Activated naive CD4-positive, alpha-beta T cell treated with anti-CD3 and anti-CD28 coated beads, Interleukin-2, amount 50 U/mL, for 24 hours (primary cell): Measurements from ENCODE around the gene ADI1.

Experiments used
- H3K27ac Mint-ChIP-seq: one replicate; pipeline ENCODE4 v1.8.0; 2021; ENCODE audit warnings: mild to moderate bottlenecking, mixed read lengths
- H3K27me3 Mint-ChIP-seq: one replicate; pipeline ENCODE4 v1.8.0; 2021; ENCODE audit warnings: mixed read lengths
- H3K36me3 Mint-ChIP-seq: one replicate; pipeline ENCODE4 v1.8.0; 2021; ENCODE audit warnings: mixed read lengths
- H3K4me1 Mint-ChIP-seq: one replicate; pipeline ENCODE4 v1.8.0; 2021; ENCODE audit warnings: mixed read lengths
- H3K4me3 Mint-ChIP-seq: one replicate; pipeline ENCODE4 v1.8.0; 2021; ENCODE audit warnings: mild to moderate bottlenecking, mixed read lengths
- H3K9me3 Mint-ChIP-seq: one replicate; pipeline ENCODE4 v1.8.0; 2021; ENCODE audit warnings: mixed read lengths

Gene ADI1

DNA sequence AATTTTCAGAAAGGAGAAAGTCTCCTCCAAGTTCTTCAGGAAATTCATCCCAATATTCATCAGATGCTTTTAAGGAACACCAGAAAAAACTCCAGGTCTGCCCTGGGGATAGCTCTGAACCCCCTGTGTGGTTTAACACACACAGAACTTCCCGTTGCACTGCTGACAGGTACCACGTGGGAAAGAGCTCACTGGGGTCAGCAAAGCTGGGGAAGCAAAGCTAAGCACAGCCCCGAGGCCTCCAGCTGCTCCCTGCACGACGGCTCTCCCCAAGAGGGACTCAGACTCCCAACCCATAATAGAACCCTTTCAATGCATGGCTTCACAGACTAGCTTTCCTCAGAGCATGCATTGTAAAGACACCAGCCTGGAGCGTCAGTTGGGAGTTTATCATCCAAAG lies 28.0 kb downstream of the ADI1 start:
- Mint-ChIP-seq H3K27ac (no peak overlapping the region), H3K4me3 (no peak overlapping the region), H3K27me3 (no peaks in the 10 kb centered on the region)

GRCh38 chr2:3490191-3491170 lies 28.9 kb downstream of the ADI1 start:
- peaks cover 3% of the 10 kb centered on the region for H3K4me1 Mint-ChIP-seq
- peak overlapping the region; percentile 36 for H3K27ac Mint-ChIP-seq
- H3K27me3 Mint-ChIP-seq, result no peaks in the 10 kb centered on the region
- H3K9me3 Mint-ChIP-seq, result no peaks in the 10 kb centered on the region
- H3K4me3 Mint-ChIP-seq, result no peak overlapping the region
- H3K36me3 Mint-ChIP-seq, result peaks cover 2% of the 10 kb centered on the region

More for the DNA sequence above, 28.0 kb downstream of the ADI1 start:
- Mint-ChIP-seq H3K4me1 (peaks cover 3% of the 10 kb centered on the region), H3K36me3 (peaks cover 7% of the 10 kb centered on the region), H3K9me3 (no peaks in the 10 kb centered on the region)

DNA sequence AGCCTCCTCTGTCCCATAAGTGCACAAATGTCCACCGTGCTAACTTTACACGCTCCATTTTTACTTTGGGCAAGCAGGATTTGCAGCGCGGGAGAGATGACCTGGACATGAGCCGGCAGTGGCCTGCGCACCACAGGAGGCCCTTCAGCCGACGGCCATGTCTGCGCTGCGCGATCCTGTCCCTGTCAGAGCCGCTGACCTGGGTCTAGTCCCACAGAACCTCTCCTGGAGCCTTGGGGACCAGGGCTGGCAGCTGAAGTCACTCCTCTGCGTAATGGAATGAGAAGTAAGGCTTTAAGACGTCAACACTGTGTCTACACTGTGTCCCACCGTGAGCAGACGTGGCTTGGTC lies 29.6 kb downstream of the ADI1 start:
- no peak overlapping the region for H3K4me3 Mint-ChIP-seq
- H3K4me1 Mint-ChIP-seq, result peaks cover 3% of the 10 kb centered on the region
- H3K27me3 Mint-ChIP-seq, result no peaks in the 10 kb centered on the region
- no peaks in the 10 kb centered on the region for H3K9me3 Mint-ChIP-seq
- no peak overlapping the region for H3K27ac Mint-ChIP-seq
- no peaks in the 10 kb centered on the region for H3K36me3 Mint-ChIP-seq

- no peaks in the 10 kb centered on the region for H3K36me3 Mint-ChIP-seq
- no peaks in the 10 kb centered on the region for H3K27me3 Mint-ChIP-seq
- H3K9me3 Mint-ChIP-seq, result no peaks in the 10 kb centered on the region
- H3K27ac Mint-ChIP-seq, result no peak overlapping the region
- H3K4me3 Mint-ChIP-seq, result no peak overlapping the region
- H3K4me1 Mint-ChIP-seq, result peaks cover 3% of the 10 kb centered on the region
These were observed 30.2 kb downstream of the ADI1 start for GRCh38 chr2:3488855-3489763.

- Mint-ChIP-seq H3K4me3 (no peak overlapping the region), H3K27me3 (no peaks in the 10 kb centered on the region), H3K36me3 (no peaks in the 10 kb centered on the region), H3K27ac (no peak overlapping the region), H3K4me1 (peaks cover 3% of the 10 kb centered on the region), H3K9me3 (no peaks in the 10 kb centered on the region)
These were observed 31.2 kb downstream of the ADI1 start for GRCh38 chr2:3488061-3488531.

DNA sequence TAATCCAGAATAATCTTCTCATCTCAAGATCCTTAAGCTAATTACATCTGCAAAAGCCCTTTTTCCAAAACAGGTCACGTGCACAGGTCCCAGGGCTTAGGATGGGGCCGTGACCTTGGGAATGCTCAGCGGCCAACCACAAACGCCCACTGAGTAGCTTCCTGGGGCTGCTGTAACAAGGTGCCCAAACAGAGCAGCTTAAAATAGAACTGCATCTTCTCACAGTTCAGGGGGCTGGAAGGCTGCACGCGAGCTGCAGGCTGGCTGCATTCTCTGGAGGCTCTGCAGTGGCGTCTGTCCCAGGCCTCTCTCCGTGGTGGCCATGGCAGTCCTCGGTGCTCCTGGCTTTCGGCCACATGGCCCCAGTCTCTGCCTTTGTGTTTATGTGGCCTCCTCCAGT lies 31.9 kb downstream of the ADI1 start:
- Mint-ChIP-seq H3K9me3 (no peaks in the 10 kb centered on the region), H3K36me3 (no peaks in the 10 kb centered on the region), H3K4me3 (no peak overlapping the region), H3K27me3 (no peaks in the 10 kb centered on the region), H3K4me1 (peaks cover 3% of the 10 kb centered on the region), H3K27ac (no peak overlapping the region)

- Mint-ChIP-seq H3K27ac (no peak overlapping the region), H3K27me3 (no peaks in the 10 kb centered on the region), H3K4me1 (peaks cover 3% of the 10 kb centered on the region), H3K36me3 (no peaks in the 10 kb centered on the region), H3K4me3 (no peak overlapping the region), H3K9me3 (no peaks in the 10 kb centered on the region)
These were observed 32.3 kb downstream of the ADI1 start for GRCh38 chr2:3487028-3487425.

GRCh38 chr2:3486047-3487027 lies 33.0 kb downstream of the ADI1 start:
- no peak overlapping the region for H3K27ac Mint-ChIP-seq

DNA sequence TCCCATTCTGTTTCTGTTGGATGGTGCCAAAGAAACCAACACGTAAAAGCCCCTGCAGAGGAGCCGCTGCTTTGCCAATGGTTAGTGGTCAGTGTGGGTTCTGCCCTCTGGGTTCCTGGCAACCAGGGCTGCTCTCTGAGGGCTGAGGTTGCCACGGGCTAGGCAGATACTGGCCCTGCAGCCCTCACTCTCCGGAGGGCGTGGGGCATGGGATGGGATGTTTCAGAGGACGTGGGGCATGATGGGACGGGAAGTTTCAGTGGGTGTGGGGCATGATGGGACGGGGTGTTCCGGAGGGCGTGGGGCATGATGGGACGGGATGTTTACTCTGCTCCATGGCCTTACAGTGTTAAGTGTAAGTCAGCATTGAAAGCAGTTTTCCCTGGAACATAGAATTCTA lies 34.2 kb downstream of the ADI1 start:
- Mint-ChIP-seq H3K9me3 (no peaks in the 10 kb centered on the region), H3K4me3 (no peak overlapping the region), H3K36me3 (no peaks in the 10 kb centered on the region), H3K4me1 (peaks cover 7% of the 10 kb centered on the region), H3K27ac (peak overlapping the region; percentile 46), H3K27me3 (no peaks in the 10 kb centered on the region)

More at GRCh38 chr2:3486047-3487027, 33.0 kb downstream of the ADI1 start:
- Mint-ChIP-seq H3K4me3 (no peak overlapping the region), H3K27me3 (no peaks in the 10 kb centered on the region), H3K36me3 (no peaks in the 10 kb centered on the region), H3K4me1 (peaks cover 3% of the 10 kb centered on the region), H3K9me3 (no peaks in the 10 kb centered on the region)

DNA sequence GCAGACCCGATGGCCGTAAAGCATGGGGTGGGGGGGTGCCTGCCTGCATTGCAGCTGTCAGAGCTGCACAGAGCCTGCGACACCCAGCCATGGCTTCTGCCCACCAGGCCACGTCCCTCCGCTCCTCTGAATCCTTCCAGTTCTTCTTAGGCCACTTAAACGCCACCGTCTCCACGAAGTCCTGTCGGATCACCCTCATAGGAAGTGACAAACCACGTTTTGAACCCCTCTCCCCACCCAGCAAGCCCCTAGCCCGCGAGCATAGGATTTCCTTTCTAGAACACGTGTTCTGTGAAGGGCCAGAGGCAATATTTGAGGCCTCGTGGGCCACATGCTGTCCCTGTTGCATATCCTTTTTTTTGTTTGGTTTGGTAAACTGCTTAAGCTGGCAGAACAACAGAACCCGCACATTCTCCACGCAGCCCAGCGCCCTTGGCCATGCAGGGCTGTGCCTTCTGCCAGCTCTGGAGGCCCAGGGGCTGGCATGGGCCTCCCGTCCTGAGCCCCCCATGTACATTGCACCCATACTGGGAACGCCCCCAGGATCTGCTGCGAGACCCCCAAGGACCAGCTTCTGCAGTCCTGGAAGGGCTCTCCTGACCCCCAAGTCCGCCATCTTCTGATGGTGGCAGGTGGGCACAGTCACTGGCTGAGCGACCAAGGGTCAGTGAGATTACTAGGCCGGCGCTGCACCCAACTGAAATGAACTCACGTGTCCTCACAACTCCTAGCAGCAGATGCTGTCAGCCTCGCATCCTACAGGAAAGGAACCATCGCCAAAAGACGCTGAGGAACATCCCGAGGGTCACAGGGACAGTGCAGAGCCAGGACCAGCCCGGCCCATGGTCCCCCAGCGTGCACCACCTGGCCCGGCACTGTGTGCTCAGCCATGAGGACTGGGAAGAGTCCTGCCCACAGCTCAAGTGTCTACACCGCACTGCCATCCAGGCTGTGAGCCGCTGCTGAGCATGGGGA lies 35.1 kb downstream of the ADI1 start:
- no peaks in the 10 kb centered on the region for H3K9me3 Mint-ChIP-seq
- H3K27me3 Mint-ChIP-seq, result no peaks in the 10 kb centered on the region
- no peak overlapping the region for H3K4me3 Mint-ChIP-seq
- no peak overlapping the region for H3K27ac Mint-ChIP-seq
- no peaks in the 10 kb centered on the region for H3K36me3 Mint-ChIP-seq
- peaks cover 5% of the 10 kb centered on the region for H3K4me1 Mint-ChIP-seq

- no peaks in the 10 kb centered on the region for H3K9me3 Mint-ChIP-seq
- H3K36me3 Mint-ChIP-seq, result no peaks in the 10 kb centered on the region
- no peak overlapping the region for H3K27ac Mint-ChIP-seq
- H3K4me3 Mint-ChIP-seq, result no peak overlapping the region
- H3K27me3 Mint-ChIP-seq, result no peaks in the 10 kb centered on the region
- peaks cover 5% of the 10 kb centered on the region for H3K4me1 Mint-ChIP-seq
These were observed 35.9 kb downstream of the ADI1 start for GRCh38 chr2:3483227-3483985.

DNA sequence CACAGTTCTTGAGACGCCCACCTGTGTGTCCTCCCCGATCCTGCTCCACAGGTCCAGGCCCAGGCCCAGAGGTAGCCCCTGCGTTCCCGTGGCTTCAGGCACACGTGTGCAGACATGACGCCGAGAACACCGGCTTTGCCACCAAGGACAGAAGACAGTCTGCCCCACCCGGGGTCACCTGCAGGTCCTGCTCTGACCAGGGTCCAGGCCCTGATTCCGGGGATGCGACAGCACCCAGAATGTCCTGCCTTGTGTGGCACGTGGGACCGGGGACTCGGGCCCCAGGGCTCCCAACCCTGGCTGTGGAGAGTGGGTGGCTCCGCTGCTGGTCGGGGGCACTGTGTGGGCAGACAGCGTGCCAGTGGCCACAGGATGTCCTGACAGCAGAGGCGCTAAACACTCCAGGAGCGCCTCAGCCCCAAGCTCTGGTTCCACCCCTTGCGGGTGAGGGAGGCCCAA lies 36.9 kb downstream of the ADI1 start:
- H3K9me3 Mint-ChIP-seq, result no peaks in the 10 kb centered on the region
- H3K36me3 Mint-ChIP-seq, result no peaks in the 10 kb centered on the region
- H3K4me1 Mint-ChIP-seq, result peaks cover 5% of the 10 kb centered on the region
- no peak overlapping the region for H3K4me3 Mint-ChIP-seq
- H3K27me3 Mint-ChIP-seq, result no peaks in the 10 kb centered on the region
- H3K27ac Mint-ChIP-seq, result no peak overlapping the region

DNA sequence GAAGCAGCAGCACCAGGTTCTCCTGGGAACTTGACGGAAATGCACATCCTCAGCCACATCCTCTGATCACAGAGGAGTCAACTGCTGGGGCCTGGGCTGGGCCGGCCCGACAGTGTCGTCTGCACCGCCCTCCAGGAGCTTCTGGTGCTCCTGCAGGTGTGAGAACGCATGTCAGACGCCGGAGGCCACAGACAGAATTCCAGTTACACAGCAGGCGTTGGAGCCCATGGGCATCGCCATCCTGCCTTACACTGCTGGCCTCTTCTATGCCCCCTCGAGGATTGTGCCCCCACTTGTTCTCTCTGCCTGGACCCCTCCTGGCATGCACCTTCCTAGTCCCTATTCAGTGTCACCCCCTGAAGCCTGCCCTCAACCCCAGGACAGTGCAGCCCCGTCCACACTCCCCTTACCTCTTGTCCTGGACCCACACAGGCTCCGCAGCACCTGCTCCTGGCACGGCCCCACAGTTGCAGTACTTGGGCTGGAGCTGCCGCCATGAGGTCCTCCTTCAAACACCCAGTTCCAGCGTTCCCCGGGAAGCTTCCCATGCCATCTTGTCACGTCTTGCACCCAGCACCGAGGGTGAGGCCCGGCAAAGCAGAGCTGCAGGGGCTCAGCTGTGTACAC lies 37.5 kb downstream of the ADI1 start:
- Mint-ChIP-seq H3K4me3 (no peak overlapping the region), H3K36me3 (no peaks in the 10 kb centered on the region), H3K27ac (no peak overlapping the region), H3K4me1 (peaks cover 5% of the 10 kb centered on the region), H3K27me3 (no peaks in the 10 kb centered on the region), H3K9me3 (no peaks in the 10 kb centered on the region)
